Caco-2 (cell line): ENCODE data around the gene SLC35F5. TPM values are rescaled to one million over a fixed set of nuclear protein-coding genes. Genes with fewer than 3 reads are reported as not detected.
A peak's percentile ranks its signal among the peaks of the same experiment; 100 is the strongest.

Source experiments
- BruUV-seq: library from RNA; stranded (reverse); fragments of 400-500 nt; replicated peaks from 2 replicates; lab custom pipeline; 2021; lab: Mats Ljungman, UMichigan
- CTCF ChIA-PET: fragments of 300-600 bp; sonication (Branson Sonifier 250); formaldehyde crosslinking; loops from one replicate; lab custom pipeline; 2022; ENCODE audit warnings: antibody characterized with exemption; lab: Charles Lee
- POLR2A ChIA-PET: fragments of 300-600 bp; sonication (Branson Sonifier 250); formaldehyde crosslinking; loops from one replicate; lab custom pipeline; 2022; ENCODE audit warnings: antibody characterized with exemption; lab: Charles Lee
- DNase-seq, 2 experiments: peaks; one replicate each; pipeline versions ENCODE4 v3.0.0 to v3.0.0-alpha.2; 2020 to 2022
- H3K27me3 ChIP-seq: replicated peaks from 2 replicates; pipeline ENCODE4 v1.6.0; 2011; ENCODE audit warnings: low read length; ENCODE audit not compliant: control insufficient read depth, insufficient read depth
- H3K36me3 ChIP-seq: 2 replicates; pipeline ENCODE4 v1.5.1; 2011; ENCODE audit warnings: low read length; ENCODE audit not compliant: control insufficient read depth, insufficient read depth
- H3K4me1 ChIP-seq: fragments of 250-450 bp; sonication (Bioruptor Pico); 2 replicates; pipeline ENCODE4 v1.5.1; 2020; ENCODE audit warnings: mild to moderate bottlenecking
- H3K4me3 ChIP-seq: 2 replicates; pipeline ENCODE4 v1.5.1; 2011; ENCODE audit warnings: low read depth, mild to moderate bottlenecking, control low read depth, low read length
- H3K9me3 ChIP-seq: fragments of 250-450 bp; sonication (Bioruptor Pico); 2 replicates; pipeline ENCODE4 v1.5.1; 2020; ENCODE audit warnings: mild to moderate bottlenecking, moderate library complexity
- H3K27ac Mint-ChIP-seq: one replicate; pipeline ENCODE4 v1.8.0; 2022; ENCODE audit warnings: mixed read lengths; ENCODE audit not compliant: unreplicated experiment
- H3K27me3 Mint-ChIP-seq: one replicate; pipeline ENCODE4 v1.8.0; 2022; ENCODE audit warnings: mixed read lengths; ENCODE audit not compliant: insufficient read depth, unreplicated experiment
- H3K36me3 Mint-ChIP-seq: one replicate; pipeline ENCODE4 v1.8.0; 2022; ENCODE audit warnings: mild to moderate bottlenecking, mixed read lengths; ENCODE audit not compliant: insufficient read depth, unreplicated experiment
- H3K4me1 Mint-ChIP-seq: one replicate; pipeline ENCODE4 v1.8.0; 2022; ENCODE audit warnings: low read depth, mixed read lengths; ENCODE audit not compliant: unreplicated experiment
- H3K4me3 Mint-ChIP-seq: one replicate; pipeline ENCODE4 v1.8.0; 2022; ENCODE audit warnings: mild to moderate bottlenecking, moderate library complexity, mixed read lengths; ENCODE audit not compliant: unreplicated experiment
- H3K9me3 Mint-ChIP-seq: one replicate; pipeline ENCODE4 v1.8.0; 2022; ENCODE audit warnings: mixed read lengths; ENCODE audit not compliant: unreplicated experiment
- intact Hi-C: fragments of 100-400 bp; cut with micrococcal nuclease; formaldehyde crosslinking; loops from one replicate; pipeline ENCODE4 v1.10.0; 2022; ENCODE audit not compliant: unreplicated experiment
- total RNA-seq: library from RNA; stranded (reverse); gene quantifications from 2 replicates; pipeline ENCODE4 v1.2.3, GENCODE V29; 2022
- TF ChIP-seq, protein P1 (sequence below), 2 experiments: fragments of 200-600 bp in 1 of 2; IDR thresholded peaks; 1 replicate in 1 of 2; 2 replicates in 1 of 2; pipeline versions ENCODE4 v1.5.1 to v1.8.0; 2011 to 2022; ENCODE audit warnings: antibody characterized with exemption in 1 of 2, control low read depth in 1 of 2, inconsistent platforms in 1 of 2, low read depth in 1 of 2, low read length in 1 of 2, mild to moderate bottlenecking in 1 of 2, moderate library complexity in 1 of 2; ENCODE audit not compliant: insufficient read depth in 1 of 2, severe bottlenecking in 1 of 2, unreplicated experiment in 1 of 2

SLC35F5 gene
- total RNA-seq, 1 experiment from 2014 or later = 149 TPM

DNA sequence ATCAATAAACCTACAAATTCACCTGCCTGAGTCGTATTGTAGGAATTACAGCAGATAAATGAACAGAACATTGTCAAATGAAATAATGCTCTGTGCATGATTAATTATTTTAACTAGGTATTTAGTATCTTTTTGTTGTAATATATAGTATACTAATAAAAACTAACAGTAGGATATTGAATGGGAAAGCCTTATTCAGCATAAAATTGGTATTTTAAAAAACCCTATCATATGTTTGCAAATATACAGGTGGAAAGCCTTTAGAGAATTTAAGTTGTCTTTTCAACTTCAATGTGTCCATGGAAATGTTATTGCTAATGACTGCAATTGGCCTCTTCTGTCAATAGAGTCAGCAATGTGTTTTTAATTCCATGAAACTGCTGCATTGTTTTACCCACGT lies 40.8 kb upstream of the SLC35F5 start:
- intact Hi-C loops = loop anchor here (2.0 kb wide), 1 partner anchor 40 kb away; the partner anchor contains the start of gene SLC35F5
- Mint-ChIP-seq H3K27ac (peak overlapping the region; percentile 53), H3K4me1 (peaks cover 38% of the 10 kb centered on the region), H3K4me3 (no peak overlapping the region), H3K27me3 (no peaks in the 10 kb centered on the region), H3K9me3 (no peaks in the 10 kb centered on the region), H3K36me3 (no peaks in the 10 kb centered on the region)
- ChIA-PET CTCF (interaction anchor here (0.7 kb wide), 1 partner anchor 41 kb away, joined by 3 read pairs; the partner anchor contains the start of gene SLC35F5), POLR2A (interaction anchor here (0.6 kb wide), 1 partner anchor 8 kb away, joined by 5 read pairs; no protein-coding TSS in a partner anchor)
- Histone ChIP-seq H3K4me3 (no peak overlapping the region), H3K9me3 (no peaks in the 10 kb centered on the region), H3K36me3 (no peaks in the 10 kb centered on the region), H3K27me3 (no peaks in the 10 kb centered on the region), H3K4me1 (peaks cover 53% of the 10 kb centered on the region)
- no peak for DNase-seq
- TF ChIP-seq, protein P1, sequence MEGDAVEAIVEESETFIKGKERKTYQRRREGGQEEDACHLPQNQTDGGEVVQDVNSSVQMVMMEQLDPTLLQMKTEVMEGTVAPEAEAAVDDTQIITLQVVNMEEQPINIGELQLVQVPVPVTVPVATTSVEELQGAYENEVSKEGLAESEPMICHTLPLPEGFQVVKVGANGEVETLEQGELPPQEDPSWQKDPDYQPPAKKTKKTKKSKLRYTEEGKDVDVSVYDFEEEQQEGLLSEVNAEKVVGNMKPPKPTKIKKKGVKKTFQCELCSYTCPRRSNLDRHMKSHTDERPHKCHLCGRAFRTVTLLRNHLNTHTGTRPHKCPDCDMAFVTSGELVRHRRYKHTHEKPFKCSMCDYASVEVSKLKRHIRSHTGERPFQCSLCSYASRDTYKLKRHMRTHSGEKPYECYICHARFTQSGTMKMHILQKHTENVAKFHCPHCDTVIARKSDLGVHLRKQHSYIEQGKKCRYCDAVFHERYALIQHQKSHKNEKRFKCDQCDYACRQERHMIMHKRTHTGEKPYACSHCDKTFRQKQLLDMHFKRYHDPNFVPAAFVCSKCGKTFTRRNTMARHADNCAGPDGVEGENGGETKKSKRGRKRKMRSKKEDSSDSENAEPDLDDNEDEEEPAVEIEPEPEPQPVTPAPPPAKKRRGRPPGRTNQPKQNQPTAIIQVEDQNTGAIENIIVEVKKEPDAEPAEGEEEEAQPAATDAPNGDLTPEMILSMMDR (IDR thresholded peaks at IDR 0.05; ENCODE audit: insufficient read depth in 1 of 2, low read depth in 1 of 2, low read length in 1 of 2, severe bottlenecking in 1 of 2, unreplicated experiment in 1 of 2) = no peak
- no TSS peak for BruUV-seq

DNA sequence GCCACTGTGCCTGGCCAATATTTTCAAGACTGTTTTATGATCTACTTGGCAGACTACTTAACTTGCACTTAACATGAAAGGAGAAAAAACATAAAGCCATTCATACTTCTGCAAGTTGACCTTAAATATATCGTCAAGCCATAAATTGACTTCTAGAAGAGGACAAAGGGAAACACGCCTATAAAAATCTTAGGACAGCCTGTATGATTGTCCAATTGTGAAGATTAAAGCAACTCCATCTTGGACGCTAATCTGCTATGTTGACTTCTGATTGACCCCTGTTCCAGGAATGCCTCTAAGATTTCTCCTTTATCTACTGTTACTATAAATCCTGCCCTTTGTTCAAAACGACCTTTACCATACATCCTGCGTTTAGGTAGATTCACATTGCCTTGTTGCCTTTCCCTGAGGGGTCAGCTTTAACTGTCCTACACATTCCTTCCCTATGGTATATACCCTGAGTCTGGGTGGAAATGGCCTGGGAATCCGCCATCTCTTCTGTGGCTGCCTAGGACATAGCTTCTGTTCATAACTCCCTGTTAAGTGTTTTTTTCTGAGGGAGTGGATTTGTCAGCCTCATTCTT lies 40.2 kb upstream of the SLC35F5 start:
- Histone ChIP-seq H3K36me3 (no peaks in the 10 kb centered on the region), H3K9me3 (no peaks in the 10 kb centered on the region), H3K4me1 (peaks cover 56% of the 10 kb centered on the region), H3K4me3 (no peak overlapping the region), H3K27me3 (no peaks in the 10 kb centered on the region)
- ChIA-PET POLR2A (interaction anchor here (0.6 kb wide), 2 partner anchors 9 to 21 kb away, joined by 5 to 8 read pairs; no protein-coding TSS in a partner anchor), CTCF (interaction anchor here (0.7 kb wide), 1 partner anchor 40 kb away, joined by 3 read pairs; the partner anchor contains the start of gene SLC35F5)
- intact Hi-C loops = loop anchor here (1.0 to 2.0 kb wide), 4 partner anchors 22 to 94 kb away; partner anchors contain the start of genes ACTR3 and SLC35F5
- TF ChIP-seq, protein P1 (IDR thresholded peaks at IDR 0.05; ENCODE audit: insufficient read depth in 1 of 2, low read depth in 1 of 2, low read length in 1 of 2, severe bottlenecking in 1 of 2, unreplicated experiment in 1 of 2) = no peak
- H3K27ac Mint-ChIP-seq = peak overlapping the region; percentile 53
- peak overlapping the region; percentile 3 for H3K4me3 Mint-ChIP-seq
- DNase-seq = peak; percentile 55 to 80
- BruUV-seq = no TSS peak
- peaks cover 43% of the 10 kb centered on the region for H3K4me1 Mint-ChIP-seq
- no peaks in the 10 kb centered on the region for H3K27me3 Mint-ChIP-seq
- no peaks in the 10 kb centered on the region for H3K36me3 Mint-ChIP-seq
- H3K9me3 Mint-ChIP-seq = no peaks in the 10 kb centered on the region

DNA sequence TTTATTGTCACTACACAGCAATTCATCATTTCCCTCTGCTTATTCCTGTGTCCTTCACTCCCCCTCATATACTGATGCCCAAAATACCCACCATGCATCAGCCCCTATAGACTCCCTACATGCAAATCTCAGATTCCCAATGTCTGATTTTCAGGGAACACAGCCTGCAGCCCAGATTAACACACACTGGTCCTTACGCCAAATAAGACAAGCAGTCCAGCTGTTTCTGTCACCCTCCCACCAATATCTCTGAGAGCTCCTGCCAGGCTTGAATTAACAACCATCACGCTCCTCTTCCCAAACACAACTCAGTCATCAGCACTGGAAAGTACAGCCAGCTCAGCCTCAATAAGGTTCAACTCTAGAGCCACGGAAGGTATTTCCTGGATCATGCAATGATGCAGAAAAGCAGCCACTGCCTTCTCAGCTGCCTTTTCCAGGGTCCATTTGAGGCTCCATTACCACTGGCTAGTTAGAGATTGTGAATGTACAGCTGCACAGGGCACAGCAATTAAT lies 39.0 kb upstream of the SLC35F5 start:
- DNase-seq = no peak
- TF ChIP-seq, protein P1 (IDR thresholded peaks at IDR 0.05; ENCODE audit: insufficient read depth in 1 of 2, low read depth in 1 of 2, low read length in 1 of 2, severe bottlenecking in 1 of 2, unreplicated experiment in 1 of 2) = no peak
- CTCF ChIA-PET = no interaction called here
- Mint-ChIP-seq H3K4me3 (no peak overlapping the region), H3K4me1 (peaks cover 43% of the 10 kb centered on the region), H3K27ac (no peak overlapping the region), H3K9me3 (no peaks in the 10 kb centered on the region), H3K27me3 (no peaks in the 10 kb centered on the region), H3K36me3 (no peaks in the 10 kb centered on the region)
- H3K27me3 ChIP-seq = no peaks in the 10 kb centered on the region
- H3K36me3 ChIP-seq = no peaks in the 10 kb centered on the region
- peaks cover 60% of the 10 kb centered on the region for H3K4me1 ChIP-seq
- no peaks in the 10 kb centered on the region for H3K9me3 ChIP-seq
- no TSS peak for BruUV-seq
- POLR2A ChIA-PET = no interaction called here
- no peak overlapping the region for H3K4me3 ChIP-seq
- intact Hi-C loops = loop anchor here (1.0 kb wide), 1 partner anchor 11 kb away; no protein-coding TSS in a partner anchor
